GM12892 (cell line): ENCODE measurements around the gene APPL1.

Experiments used
- POLR2A ChIP-seq: IDR thresholded peaks from 2 replicates; pipeline ENCODE4 v1.6.1; 2011; ENCODE audit warnings: low read depth, low read length, control low read depth
- POLR2AphosphoS5 ChIP-seq: IDR thresholded peaks from 2 replicates; pipeline ENCODE4 v1.6.1; 2011; ENCODE audit warnings: low read depth, low read length, control low read depth
- TAF1 ChIP-seq: IDR thresholded peaks from 2 replicates; pipeline ENCODE4 v1.6.1; 2011; ENCODE audit warnings: low read depth, mild to moderate bottlenecking, control low read depth, low read length, borderline replicate concordance

DNA sequence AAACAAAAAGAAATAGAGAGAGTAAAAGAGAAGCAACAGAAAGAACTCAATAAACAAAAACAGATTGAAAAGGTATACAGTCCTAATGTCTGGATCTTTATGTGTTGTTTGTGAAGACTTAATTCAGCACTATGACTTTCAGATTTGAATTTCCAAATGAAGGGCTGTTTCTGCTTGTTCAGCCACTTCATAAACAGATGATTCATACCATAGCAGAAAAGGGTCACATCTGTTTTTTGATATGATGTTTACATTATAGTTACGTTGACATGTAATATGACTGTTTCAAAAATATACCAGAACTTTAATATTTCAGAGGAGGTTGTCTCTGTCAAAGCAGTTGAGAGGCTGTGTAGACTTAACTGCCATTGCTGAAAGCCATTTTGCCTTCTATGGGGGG is 40.9 kb downstream of the APPL1 start:
- TF ChIP-seq POLR2AphosphoS5 (no peak), POLR2A (no peak), TAF1 (no peak)
